HG03066 (cell line): ENCODE results near the gene AFF1.

Experiments used
- ATAC-seq: cut with Tn5 transposase; IDR thresholded peaks from one replicate; pipeline ENCODE4 v1.9.1; 2021; ENCODE audit warnings: low read depth; ENCODE audit not compliant: unreplicated experiment

Gene AFF1

DNA sequence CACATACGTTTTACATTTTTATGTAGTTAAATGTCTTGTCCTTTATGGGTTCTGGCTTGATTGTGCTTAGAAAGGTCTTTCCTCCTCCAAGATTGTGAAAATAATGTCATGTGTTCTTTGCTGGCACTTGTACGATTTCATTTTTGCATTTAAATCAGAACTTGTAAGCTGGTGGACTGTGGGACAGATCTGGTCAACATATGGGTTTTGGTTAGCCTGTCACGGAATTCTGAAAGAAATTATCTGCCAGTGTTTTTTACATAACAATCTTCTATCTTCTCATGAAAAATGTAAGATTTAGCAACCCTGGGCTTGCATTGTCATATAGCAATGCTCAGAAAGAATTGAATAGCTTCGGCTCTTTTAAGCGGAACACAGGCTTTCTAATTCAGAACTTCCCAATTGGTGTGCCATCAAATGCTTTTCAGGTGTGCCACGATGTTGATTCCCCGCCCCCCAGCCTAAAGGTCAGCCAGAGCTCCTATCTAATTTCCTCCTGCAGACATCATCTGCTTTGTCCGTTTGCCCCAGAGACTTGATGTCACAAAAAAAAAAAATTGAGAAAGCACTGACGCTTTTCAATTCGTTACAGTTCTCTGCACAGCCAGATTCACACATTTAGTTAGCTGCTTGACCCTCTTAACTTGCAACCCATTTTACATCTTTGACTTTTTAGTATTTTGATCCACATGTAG lies 16.2 kb downstream of the AFF1 start:
- ATAC-seq, result no peak

DNA sequence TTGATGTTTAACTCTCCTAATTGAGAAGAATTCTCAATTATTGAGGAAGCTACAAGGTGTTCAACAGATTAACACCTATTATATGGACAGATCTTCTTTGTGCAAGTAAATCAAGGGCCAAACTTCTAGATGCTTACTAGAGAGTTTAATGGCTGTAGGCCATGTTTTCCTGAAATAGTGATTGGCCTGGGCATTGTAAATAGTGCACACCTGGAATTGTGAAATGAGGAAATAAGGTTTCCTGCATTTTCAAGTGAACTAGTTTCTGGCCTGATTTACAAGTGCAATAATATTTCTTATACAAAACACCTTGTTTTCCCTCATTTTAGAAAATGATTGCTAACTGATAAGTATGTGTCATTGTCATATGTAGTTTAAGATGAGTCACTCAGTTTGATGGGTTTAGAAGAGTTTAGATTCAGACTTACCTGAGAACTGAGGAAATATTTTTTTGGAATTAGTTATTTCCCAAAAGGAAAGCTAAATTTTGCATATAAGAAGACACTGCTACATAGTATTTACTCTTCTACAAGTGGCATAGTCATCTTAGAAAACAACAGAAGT lies 21.2 kb downstream of the AFF1 start:
- no peak for ATAC-seq

- peak; percentile 34 for ATAC-seq
These were observed 22.4 kb downstream of the AFF1 start for GRCh38 chr4:86957215-86957614.

GRCh38 chr4:86959588-86960500 lies 25.0 kb downstream of the AFF1 start:
- ATAC-seq, result no peak

DNA sequence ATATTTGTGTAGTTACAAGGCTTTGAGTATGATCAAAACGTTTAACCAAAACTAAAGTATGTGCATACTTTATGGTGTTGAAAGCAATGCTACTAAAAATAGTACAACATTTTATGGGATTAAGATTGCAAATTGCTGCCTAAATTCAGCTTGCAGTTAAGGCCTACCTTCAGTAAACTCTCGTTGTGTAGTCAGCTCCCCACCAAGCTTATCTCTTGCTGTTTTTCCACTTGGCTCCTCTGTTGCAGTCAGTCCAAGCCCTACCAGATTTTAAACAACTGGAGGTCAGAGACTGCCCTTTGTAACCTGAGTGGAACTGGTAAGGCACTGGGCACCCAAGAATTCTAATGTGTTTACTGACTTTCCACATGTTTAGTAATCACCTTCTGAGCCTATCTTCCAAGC lies 25.7 kb downstream of the AFF1 start:
- no peak for ATAC-seq

DNA sequence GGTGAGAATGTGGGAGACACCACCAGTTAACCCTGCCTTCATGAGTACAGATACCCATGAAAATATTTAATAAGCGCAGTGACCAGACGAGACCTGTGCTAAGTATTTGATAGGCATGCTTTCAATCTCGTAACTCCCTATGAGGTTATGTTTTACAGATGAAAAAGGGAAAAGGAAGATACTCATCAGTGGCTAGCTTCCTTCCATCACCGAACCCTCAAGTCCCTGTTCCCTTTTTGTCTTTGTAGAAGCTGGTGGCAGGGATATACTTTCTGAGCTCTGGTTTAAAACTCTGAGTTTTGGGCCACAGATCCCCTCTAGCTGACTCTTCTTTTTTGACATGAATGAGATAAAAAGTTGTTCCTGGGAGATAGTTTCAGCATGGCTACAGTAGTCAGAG lies 26.3 kb downstream of the AFF1 start:
- ATAC-seq, result peak; percentile 8

- ATAC-seq, result peak; percentile 89
These were observed 26.9 kb downstream of the AFF1 start for GRCh38 chr4:86961605-86962295.

DNA sequence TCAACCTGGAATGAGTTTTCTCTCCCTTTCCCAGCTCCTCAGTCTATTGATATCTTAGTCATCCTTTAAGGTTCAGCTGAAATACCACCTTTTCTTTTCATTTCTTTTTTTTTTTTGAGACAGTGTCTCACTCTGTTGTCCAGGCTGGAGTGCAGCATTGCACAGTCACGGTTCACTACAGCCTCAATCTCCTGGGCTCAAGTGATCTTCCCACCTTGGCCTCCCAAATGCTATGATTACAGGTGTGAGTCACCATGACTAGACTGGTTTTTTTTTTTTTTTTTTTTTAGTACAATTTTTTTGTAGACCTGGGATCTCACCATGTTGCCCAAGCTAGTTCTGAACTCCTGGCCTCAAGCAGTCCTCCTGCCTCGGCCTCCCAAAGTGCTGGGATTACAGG lies 28.9 kb downstream of the AFF1 start:
- no peak for ATAC-seq

GRCh38 chr4:86965019-86965976 lies 30.5 kb downstream of the AFF1 start:
- peak; percentile 36 for ATAC-seq

DNA sequence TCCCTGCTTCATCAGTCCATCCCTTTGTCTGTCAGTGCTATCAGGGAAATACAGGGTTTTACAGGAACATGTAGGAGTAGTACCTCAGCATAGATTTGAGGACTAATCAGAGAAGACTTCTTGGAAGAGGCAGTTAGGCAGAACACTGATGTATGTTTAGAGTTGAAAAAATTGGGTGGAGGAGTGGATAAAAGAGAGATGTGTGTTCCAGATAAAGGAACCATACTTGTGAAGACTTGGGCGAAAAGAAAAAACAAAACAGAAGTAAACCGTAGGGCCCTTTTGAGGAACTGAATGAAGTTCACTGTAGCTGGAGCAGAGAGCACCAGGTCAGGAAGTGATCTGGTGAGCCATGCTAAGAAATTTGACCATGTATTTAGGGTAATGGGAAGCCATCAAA lies 32.3 kb downstream of the AFF1 start:
- ATAC-seq, result no peak

DNA sequence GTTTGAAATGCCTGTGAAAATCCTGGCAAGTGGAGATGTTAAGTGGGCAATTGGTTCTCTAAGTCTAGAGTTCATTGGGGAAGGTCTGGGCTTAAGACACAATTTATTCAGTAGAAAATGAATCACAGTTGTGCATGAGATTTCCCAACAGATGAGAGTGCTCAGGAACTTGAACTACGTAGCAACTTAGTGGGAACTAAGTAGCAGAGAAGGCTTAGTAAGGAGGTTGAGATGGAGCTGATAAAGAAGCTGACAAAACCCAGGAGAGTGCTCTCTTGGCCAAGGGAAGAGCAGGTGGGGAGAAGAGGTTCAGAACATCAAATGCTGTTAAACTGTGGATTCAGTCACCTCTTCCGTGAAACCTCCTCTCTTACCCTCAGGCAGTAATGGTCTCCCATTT lies 33.0 kb downstream of the AFF1 start:
- no peak for ATAC-seq

DNA sequence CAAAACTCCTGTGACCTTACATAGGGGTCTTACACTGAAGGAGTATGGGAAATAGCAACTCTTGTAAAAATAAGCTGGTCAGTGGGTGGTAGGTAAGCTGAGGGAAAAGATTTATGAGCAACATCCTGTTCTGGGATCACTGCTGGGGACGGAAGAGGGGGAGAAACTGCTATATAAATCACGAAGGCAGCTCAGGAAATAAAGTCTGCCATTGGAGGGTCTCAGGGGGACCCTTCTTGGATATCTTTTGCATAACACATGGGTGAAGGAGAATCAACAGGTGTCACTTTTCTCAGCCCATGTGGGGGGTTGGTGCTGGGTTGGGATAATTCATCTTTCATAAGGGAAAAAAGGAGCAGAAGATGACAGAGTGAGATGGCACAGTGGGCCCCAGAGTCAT lies 33.7 kb downstream of the AFF1 start:
- ATAC-seq, result no peak

DNA sequence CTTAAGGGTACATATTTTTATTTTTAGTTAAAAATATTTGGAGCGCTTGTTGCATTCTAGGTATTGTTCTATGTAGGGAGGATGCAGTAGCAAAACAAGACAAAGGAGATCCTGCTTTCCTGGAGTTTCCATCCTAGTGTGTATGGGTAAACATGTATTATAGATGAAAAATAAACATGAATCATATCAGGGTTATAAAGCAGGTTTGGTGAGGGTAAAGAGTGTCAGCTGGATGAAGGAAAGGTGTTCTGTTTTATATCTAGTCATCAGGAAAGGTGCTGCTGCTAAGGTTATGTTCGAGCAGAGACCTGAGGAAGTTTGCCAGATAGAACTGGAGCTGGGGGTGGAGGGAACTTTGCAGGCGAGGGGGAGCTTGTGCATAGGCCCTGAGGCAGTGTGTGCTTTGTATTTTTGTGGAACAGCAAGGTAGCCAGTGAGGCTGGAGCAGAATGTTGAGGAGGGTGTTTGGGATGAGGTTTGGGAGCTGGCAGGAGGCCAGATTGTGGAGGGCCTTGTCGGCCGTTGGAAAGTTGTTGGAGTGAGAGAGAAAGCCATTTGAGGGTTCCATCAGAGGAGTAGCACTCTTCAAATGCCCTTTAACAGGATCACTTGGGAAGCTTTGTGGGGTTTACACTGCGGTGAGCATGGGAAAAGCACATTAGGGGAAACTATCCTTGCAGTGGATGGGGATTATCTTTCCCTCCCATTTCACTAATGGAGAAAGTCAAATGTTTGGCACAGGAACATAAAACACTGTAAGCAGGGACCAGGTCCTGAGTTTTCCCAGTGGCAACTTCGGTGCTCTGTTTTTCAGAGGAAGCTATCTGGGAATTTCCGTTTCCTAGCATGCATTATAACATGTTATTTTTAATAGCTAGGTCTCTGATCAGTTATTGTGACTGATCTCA lies 35.9 kb downstream of the AFF1 start:
- ATAC-seq, result no peak

DNA sequence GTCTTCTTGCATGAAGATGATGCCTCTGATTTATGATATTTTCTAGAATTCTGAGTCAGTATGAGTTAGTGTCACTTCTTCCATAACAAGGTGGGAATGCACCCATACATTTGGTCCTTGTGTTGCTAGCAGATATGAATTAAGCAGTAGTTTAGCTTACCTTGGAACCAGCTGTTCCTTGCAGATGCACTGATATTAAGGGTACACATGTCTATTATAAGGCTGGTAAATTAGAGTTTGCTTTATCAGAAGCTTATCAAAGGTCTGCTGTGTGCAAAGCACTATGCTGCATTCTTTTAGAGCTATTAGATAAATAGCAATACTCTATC lies 36.5 kb downstream of the AFF1 start:
- no peak for ATAC-seq

DNA sequence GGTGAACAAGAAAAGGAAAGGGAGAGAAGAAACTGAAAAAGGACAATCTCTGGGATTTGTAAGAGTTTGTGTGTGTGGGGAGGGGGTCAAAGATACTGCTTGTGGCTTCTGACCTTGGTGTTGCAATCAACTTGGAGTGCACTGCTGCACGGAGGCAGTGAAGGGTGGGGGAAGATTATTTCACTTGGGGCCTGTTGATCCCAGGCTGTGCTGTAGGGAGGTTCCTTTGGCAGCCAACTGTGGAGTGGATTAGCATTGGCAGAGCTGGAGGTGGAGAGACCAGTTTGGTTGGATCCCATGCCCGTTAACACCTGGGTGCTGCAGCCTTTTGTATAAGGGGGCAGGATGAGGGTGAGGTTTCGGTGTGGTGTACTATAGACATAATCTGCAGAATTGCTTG lies 38.2 kb downstream of the AFF1 start:
- ATAC-seq, result no peak

- no peak for ATAC-seq
These were observed 38.9 kb downstream of the AFF1 start for GRCh38 chr4:86973668-86974067.

GRCh38 chr4:86974551-86974994 lies 39.8 kb downstream of the AFF1 start:
- no peak for ATAC-seq

- no peak for ATAC-seq
These were observed 41.1 kb downstream of the AFF1 start for GRCh38 chr4:86975927-86976326.
